Smooth muscle cell of the brain vasculature (primary cell): ENCODE results near the gene MGLL.

Experiments used
- DNase-seq: peaks from one replicate; pipeline ENCODE4 v3.0.0-alpha.2; 2012; ENCODE audit warnings: low read depth, low spot score

MGLL gene

GRCh38 chr3:127675651-127676391 is 146.5 kb downstream of the MGLL start:
- DNase-seq: no peak

- no peak for DNase-seq
These were observed 147.5 kb downstream of the MGLL start for GRCh38 chr3:127674790-127675189.

GRCh38 chr3:127674101-127674721 is 148.1 kb downstream of the MGLL start:
- DNase-seq: no peak

GRCh38 chr3:127673191-127674100 is 148.9 kb downstream of the MGLL start:
- no peak for DNase-seq

GRCh38 chr3:127672429-127673190 is 149.7 kb downstream of the MGLL start, which contains the start of gene ABTB1:
Gene ABTB1 (plus strand): TSS chr3:127672952. CDS start chr3:127673026, 74 bp downstream.
- DNase-seq: no peak

- no peak for DNase-seq
These were observed 150.5 kb downstream of the MGLL start for GRCh38 chr3:127671523-127672428.

GRCh38 chr3:127670761-127671522 is 151.4 kb downstream of the MGLL start:
- no peak for DNase-seq

GRCh38 chr3:127670229-127670559 is 152.1 kb downstream of the MGLL start:
- DNase-seq: no peak

- DNase-seq: no peak
These were observed 152.6 kb downstream of the MGLL start for GRCh38 chr3:127669541-127670228.

GRCh38 chr3:127668906-127669305 is 153.4 kb downstream of the MGLL start:
- no peak for DNase-seq

- no peak for DNase-seq
These were observed 155.1 kb downstream of the MGLL start for GRCh38 chr3:127667119-127667681.

GRCh38 chr3:127666676-127667075 is 155.6 kb downstream of the MGLL start:
- DNase-seq: no peak

- DNase-seq: no peak
These were observed 156.7 kb downstream of the MGLL start for GRCh38 chr3:127665586-127665985.

GRCh38 chr3:127665165-127665564 is 157.2 kb downstream of the MGLL start:
- no peak for DNase-seq

GRCh38 chr3:127663151-127663550 is 159.2 kb downstream of the MGLL start:
- no peak for DNase-seq

- no peak for DNase-seq
These were observed 160.3 kb downstream of the MGLL start for GRCh38 chr3:127662001-127662469.

- DNase-seq: no peak
These were observed 160.7 kb downstream of the MGLL start for GRCh38 chr3:127661600-127661999.

GRCh38 chr3:127660621-127661251 is 161.6 kb downstream of the MGLL start:
- no peak for DNase-seq
